Gastrocnemius medialis (tissue), 4 donors: Measurements from ENCODE around the gene CASP3. TPM values are rescaled to one million over a fixed set of nuclear protein-coding genes. Genes with fewer than 3 reads are reported as not detected.
A peak's percentile ranks its signal among the peaks of the same experiment; 100 is the strongest.

Experiments
- ATAC-seq, 2 donors: fragments of 150-250 bp; one replicate each; pipeline ENCODE4 v1.9.1; 2016
- DNase-seq, 2 donors: peaks; one replicate each; pipeline ENCODE4 v3.0.0-alpha.2; 2019
- H3K27ac ChIP-seq, 4 donors: fragments of 200-600 bp; sonication (generic); 1 replicate in 1 of 4; 2 replicates in 3 of 4; pipeline ENCODE4 v1.5.1; 2016 to 2018; ENCODE audit warnings: mild to moderate bottlenecking in 2 of 4, moderate library complexity in 1 of 4
- H3K27me3 ChIP-seq, 3 donors: fragments of 200-600 bp; sonication (generic) in 2 of 3; 1 replicate in 1 of 3; 2 replicates in 2 of 3; pipeline versions ENCODE4 v1.5.1 to v1.6.0; 2016 to 2019; ENCODE audit warnings: mild to moderate bottlenecking in 1 of 3, moderate library complexity in 1 of 3
- H3K36me3 ChIP-seq, 2 donors: fragments of 200-600 bp; sonication (generic) in 1 of 2; one replicate each; pipeline ENCODE4 v1.5.1; 2017 to 2018
- H3K4me1 ChIP-seq, 2 donors: fragments of 200-600 bp; sonication (generic) in 1 of 2; one replicate each; pipeline ENCODE4 v1.5.1; 2016 to 2017; ENCODE audit warnings: mild to moderate bottlenecking in 2 of 2
- H3K4me3 ChIP-seq, 4 donors: fragments of 200-600 bp; sonication (generic) in 3 of 4; 1 replicate in 1 of 4; 2 replicates in 3 of 4; pipeline ENCODE4 v1.5.1; 2016 to 2019; ENCODE audit warnings: mild to moderate bottlenecking in 2 of 4
- H3K9me3 ChIP-seq, 3 donors: fragments of 200-600 bp; sonication (generic) in 2 of 3; 1 replicate in 1 of 3; 2 replicates in 2 of 3; pipeline ENCODE4 v1.5.1; 2016 to 2019
- POLR2A ChIP-seq, 2 donors: fragments of 450-650 bp; IDR thresholded peaks; one replicate each; pipeline ENCODE4 v1.6.1; 2017; ENCODE audit warnings: antibody characterized with exemption in 2 of 2, mild to moderate bottlenecking in 2 of 2, moderate library complexity in 2 of 2
- in situ Hi-C, 4 donors: fragments of 200-750 bp; cut with MboI; loops; one replicate each; pipeline versions ENCODE4 v1.15.0 to v1.8.0; 2017; ENCODE audit warnings: low sequenced_read_pairs in 4 of 4
- intact Hi-C: fragments of 100-400 bp; cut with DNase I; formaldehyde crosslinking; loops from one replicate; pipeline ENCODE4 v1.15.1; 2023; ENCODE audit warnings: low total_unique reads
- total RNA-seq, 4 donors: library from RNA; depleted of rRNA; stranded (reverse); fragments of >200 nt; gene quantifications; one replicate each; pipeline versions ENCODE4 v1.1.0 to v1.2.3, GENCODE V29; 2016
- TF ChIP-seq, protein P1 (sequence below), 5 experiments: fragments of 450-650 bp in 3 of 5; fragments of 200-600 bp in 2 of 5; sonication (generic) in 2 of 5; IDR thresholded peaks in 4 of 5; conservative IDR thresholded peaks in 1 of 5; 1 replicate in 4 of 5; 2 replicates in 1 of 5; pipeline ENCODE4 v1.5.1; 2016 to 2019; ENCODE audit warnings: antibody characterized with exemption in 5 of 5, mild to moderate bottlenecking in 3 of 5, moderate library complexity in 3 of 5

CASP3 gene
- total RNA-seq: 10 to 100 TPM; 16.9 to 25.5 (median 20.8) TPM

DNA sequence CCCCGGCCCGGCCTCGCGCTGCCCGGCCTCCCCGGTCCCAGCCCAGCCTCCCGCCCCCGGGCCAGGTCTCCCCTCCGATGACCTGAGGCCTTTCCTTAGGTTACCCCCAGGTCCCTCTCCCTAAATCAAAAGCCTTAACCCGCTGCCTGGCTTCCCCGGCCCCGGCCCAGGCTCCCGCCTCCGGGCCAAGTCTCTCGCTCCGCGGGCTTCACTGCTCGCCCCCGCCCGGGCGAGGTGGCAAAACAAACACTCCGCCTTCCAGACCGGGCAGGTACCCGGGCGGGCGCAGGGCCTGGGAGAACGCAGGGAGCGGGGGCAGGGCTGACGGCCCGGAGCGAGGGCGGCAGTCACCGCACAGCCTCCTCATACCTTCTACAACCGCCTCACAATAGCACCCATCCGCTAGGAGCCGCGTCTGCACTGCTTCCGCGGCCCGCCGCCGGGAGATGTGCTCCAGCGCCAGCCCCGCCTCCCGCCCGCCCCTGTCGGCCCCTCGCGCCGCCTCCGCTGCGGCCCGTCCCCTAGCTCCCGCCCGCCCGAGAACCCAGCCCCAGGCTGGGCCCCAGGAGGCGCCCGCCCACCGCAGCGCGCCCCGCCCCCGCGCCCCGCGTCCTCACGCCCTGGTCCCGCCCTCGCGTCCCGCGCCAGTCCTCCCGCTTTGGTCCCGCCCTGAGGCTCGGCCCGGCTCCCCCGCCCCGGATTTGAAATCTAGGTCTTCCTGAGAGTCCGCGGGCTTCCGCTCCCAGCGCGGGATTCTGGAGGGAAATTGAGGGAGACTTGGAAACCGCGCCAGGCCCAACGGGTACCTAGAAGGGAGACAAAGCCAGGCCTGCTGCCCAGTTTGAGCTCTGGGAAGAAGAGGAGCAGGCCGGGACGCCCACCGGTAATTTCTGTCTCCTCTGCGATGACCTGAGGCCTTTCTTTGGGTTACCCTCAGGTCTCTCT lies at the start of gene CASP3, which contains the start of gene PRIMPOL:
Gene CASP3, minus strand, starts transcription at position 422 of the 945 bp plus-strand sequence. CDS start 10,994 bp downstream, outside the sequence.
Gene PRIMPOL, plus strand, starts transcription at position 713 of the 945 bp plus-strand sequence. CDS start 7,403 bp downstream, outside the sequence.
- TF ChIP-seq, protein P1, sequence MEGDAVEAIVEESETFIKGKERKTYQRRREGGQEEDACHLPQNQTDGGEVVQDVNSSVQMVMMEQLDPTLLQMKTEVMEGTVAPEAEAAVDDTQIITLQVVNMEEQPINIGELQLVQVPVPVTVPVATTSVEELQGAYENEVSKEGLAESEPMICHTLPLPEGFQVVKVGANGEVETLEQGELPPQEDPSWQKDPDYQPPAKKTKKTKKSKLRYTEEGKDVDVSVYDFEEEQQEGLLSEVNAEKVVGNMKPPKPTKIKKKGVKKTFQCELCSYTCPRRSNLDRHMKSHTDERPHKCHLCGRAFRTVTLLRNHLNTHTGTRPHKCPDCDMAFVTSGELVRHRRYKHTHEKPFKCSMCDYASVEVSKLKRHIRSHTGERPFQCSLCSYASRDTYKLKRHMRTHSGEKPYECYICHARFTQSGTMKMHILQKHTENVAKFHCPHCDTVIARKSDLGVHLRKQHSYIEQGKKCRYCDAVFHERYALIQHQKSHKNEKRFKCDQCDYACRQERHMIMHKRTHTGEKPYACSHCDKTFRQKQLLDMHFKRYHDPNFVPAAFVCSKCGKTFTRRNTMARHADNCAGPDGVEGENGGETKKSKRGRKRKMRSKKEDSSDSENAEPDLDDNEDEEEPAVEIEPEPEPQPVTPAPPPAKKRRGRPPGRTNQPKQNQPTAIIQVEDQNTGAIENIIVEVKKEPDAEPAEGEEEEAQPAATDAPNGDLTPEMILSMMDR (IDR thresholded peaks at IDR 0.05 in 4 of 5, conservative IDR thresholded peaks at IDR 0.05 in 1 of 5): peak in 2 of 5 experiments; percentile 29 to 45
- peak; percentile 86 to 92 for TF ChIP-seq POLR2A (IDR thresholded peaks at IDR 0.05)
- intact Hi-C loops: loop anchor here (1.0 to 10.0 kb wide), 8 partner anchors 85 to 1543 kb away; partner anchors contain the start of genes CENPU, CFAP97, CYP4V2 and IRF2
- Histone ChIP-seq H3K36me3 (no peaks in the 10 kb centered on the region), H3K9me3 (no peaks in the 10 kb centered on the region), H3K27me3 (no peaks in the 10 kb centered on the region), H3K27ac (peak within 1 kb of the TSS; percentile 89 to 100 (median 98)), H3K4me3 (peak within 1 kb of the TSS; percentile 66 to 98 (median 82)), H3K4me1 (peaks cover 46 to 54% of the 10 kb centered on the region in 2 donors)
- DNase-seq: peak; percentile 93 to 95
- ATAC-seq: peak; percentile 80 to 86
- in situ Hi-C loops: loop anchor here in 1 of 4 donors (10.0 kb wide), 1 partner anchor 384 kb away; no protein-coding TSS in a partner anchor

DNA sequence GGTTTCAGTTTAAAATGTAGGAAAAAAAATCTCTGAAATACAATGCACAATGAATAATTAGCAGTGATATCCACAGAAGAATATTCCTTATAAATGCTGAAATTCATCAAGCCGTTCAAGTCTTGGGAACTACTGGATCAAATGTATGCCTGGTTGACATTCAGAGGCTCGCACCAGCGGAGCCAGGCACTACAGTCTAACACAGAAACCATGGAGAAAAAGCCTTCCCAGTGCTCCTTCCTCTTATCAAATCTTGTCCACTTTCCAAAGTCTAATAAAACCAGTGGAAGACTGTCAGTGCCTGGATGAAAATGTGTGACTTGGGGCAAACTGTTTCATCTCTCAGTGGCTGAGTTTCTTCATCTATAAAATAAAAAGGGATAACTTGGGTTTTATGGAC lies 48.7 kb upstream of the CASP3 start:
- H3K27ac ChIP-seq: no peak overlapping the region
- no peaks in the 10 kb centered on the region for H3K4me1 ChIP-seq
- no peaks in the 10 kb centered on the region for H3K27me3 ChIP-seq
- no peak for ATAC-seq
- intact Hi-C loops: no loop called here
- no peaks in the 10 kb centered on the region for H3K9me3 ChIP-seq
- in situ Hi-C loops: no loop called here
- DNase-seq: no peak
- H3K36me3 ChIP-seq: peaks cover 0 to 15% of the 10 kb centered on the region in 2 donors
- H3K4me3 ChIP-seq: no peak overlapping the region
- TF ChIP-seq, protein P1 (IDR thresholded peaks at IDR 0.05 in 4 of 5, conservative IDR thresholded peaks at IDR 0.05 in 1 of 5): no peak
- TF ChIP-seq POLR2A (IDR thresholded peaks at IDR 0.05): no peak

DNA sequence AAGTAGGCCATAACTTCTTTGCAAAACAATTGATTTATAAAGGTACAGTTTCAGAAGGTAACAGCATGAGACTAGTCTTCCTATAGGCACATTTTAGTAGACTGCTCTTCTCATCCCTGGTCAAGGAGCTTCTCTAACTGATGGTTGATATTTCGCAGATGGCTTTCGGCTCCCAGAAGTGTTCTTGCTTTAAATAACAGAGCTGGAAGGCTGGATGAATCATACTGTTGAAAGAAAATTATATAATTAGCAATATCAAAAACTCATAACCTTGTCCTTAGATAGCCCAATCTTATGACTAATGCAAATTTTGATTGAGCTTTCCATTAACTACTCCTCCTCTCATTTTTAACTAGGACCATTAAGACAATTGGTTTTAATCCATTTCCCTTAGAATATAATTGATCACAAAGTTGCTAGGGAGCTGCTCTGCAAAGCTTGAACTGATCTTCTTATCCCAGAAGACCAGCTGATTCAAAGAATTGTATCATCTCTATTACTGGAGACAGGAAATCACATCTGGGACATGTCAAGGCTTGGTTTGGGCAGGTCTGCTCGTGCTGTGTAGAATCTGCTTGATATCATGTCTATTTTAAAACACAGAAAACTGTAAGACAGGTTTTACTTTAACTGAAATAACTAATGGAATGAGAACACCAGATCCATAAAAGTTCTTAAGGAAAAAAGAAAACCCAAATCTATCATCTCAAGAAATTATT lies 46.1 kb upstream of the CASP3 start:
- no peaks in the 10 kb centered on the region for H3K9me3 ChIP-seq
- no peak overlapping the region for H3K27ac ChIP-seq
- peaks cover 0 to 25% of the 10 kb centered on the region in 2 donors for H3K36me3 ChIP-seq
- in situ Hi-C loops: no loop called here
- DNase-seq: no peak
- TF ChIP-seq, protein P1 (IDR thresholded peaks at IDR 0.05 in 4 of 5, conservative IDR thresholded peaks at IDR 0.05 in 1 of 5): no peak
- TF ChIP-seq POLR2A (IDR thresholded peaks at IDR 0.05): no peak
- no peaks in the 10 kb centered on the region for H3K27me3 ChIP-seq
- intact Hi-C loops: no loop called here
- H3K4me1 ChIP-seq: no peaks in the 10 kb centered on the region
- no peak overlapping the region for H3K4me3 ChIP-seq
- no peak for ATAC-seq

DNA sequence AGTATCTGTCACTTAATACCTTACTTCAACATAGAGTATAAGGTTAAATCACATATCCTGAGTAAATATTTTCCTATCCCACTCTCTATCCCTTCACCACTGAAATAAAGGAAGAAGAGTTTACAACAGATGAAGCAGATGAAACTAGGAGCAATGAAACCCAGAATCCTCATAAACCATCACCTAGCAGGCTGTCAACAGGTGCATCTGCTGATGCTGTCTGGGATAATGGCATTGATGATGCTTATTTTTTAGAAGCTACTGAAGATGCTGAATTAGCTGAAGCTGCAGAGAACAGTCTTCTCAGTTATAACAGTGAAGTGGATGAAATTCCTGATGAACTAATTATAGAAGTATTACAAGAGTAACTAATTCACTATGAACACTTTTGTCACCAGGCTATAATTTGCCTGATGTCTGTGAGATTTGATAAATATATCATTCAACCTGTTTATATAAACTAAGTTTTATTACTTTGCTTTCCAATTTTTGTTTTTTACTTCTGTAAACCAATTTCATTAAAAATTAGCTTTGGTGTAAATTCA lies 45.2 kb upstream of the CASP3 start:
- ATAC-seq (no peak), DNase-seq (no peak)
- intact Hi-C loops (no loop called here), in situ Hi-C loops (no loop called here)
- Histone ChIP-seq H3K36me3 (peaks cover 0 to 25% of the 10 kb centered on the region in 2 donors), H3K4me1 (no peaks in the 10 kb centered on the region), H3K27ac (no peak overlapping the region), H3K4me3 (no peak overlapping the region), H3K27me3 (no peaks in the 10 kb centered on the region), H3K9me3 (no peaks in the 10 kb centered on the region)
- no peak for TF ChIP-seq POLR2A (IDR thresholded peaks at IDR 0.05)
- TF ChIP-seq, protein P1 (IDR thresholded peaks at IDR 0.05 in 4 of 5, conservative IDR thresholded peaks at IDR 0.05 in 1 of 5): no peak
